PC-9 (cell line): ENCODE measurements around the gene APIP.

Source experiments
- EZH2 ChIP-seq: fragments of 200-600 bp; sonication (generic); IDR thresholded peaks from 2 replicates; pipeline ENCODE4 v1.8.0; 2017; ENCODE audit warnings: antibody characterized with exemption, low read depth
- TF ChIP-seq, protein P1 (sequence below): fragments of 200-600 bp; sonication (generic); conservative IDR thresholded peaks from 2 replicates; pipeline ENCODE4 v1.6.1; 2017; ENCODE audit warnings: mixed run types, antibody characterized with exemption, mild to moderate bottlenecking, moderate library complexity

- TF ChIP-seq, protein P1, sequence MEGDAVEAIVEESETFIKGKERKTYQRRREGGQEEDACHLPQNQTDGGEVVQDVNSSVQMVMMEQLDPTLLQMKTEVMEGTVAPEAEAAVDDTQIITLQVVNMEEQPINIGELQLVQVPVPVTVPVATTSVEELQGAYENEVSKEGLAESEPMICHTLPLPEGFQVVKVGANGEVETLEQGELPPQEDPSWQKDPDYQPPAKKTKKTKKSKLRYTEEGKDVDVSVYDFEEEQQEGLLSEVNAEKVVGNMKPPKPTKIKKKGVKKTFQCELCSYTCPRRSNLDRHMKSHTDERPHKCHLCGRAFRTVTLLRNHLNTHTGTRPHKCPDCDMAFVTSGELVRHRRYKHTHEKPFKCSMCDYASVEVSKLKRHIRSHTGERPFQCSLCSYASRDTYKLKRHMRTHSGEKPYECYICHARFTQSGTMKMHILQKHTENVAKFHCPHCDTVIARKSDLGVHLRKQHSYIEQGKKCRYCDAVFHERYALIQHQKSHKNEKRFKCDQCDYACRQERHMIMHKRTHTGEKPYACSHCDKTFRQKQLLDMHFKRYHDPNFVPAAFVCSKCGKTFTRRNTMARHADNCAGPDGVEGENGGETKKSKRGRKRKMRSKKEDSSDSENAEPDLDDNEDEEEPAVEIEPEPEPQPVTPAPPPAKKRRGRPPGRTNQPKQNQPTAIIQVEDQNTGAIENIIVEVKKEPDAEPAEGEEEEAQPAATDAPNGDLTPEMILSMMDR, result no peak
- TF ChIP-seq EZH2, result no peak
Measured at GRCh38 chr11:34877375-34877975, 38.7 kb downstream of the APIP start.
